HG02642 (cell line): ENCODE measurements around the gene ZNF536.
"Not testable (repeated sequence)": the region's sequence is repeated elsewhere in the genome, so short reads cannot be mapped to it uniquely, and the experiment has no call there.

ENCODE experiments used
- ATAC-seq: cut with Tn5 transposase; IDR thresholded peaks from one replicate; pipeline ENCODE4 v1.9.1; 2021; ENCODE audit warnings: mild to moderate bottlenecking; ENCODE audit not compliant: unreplicated experiment, poor library complexity

The ZNF536 gene

DNA sequence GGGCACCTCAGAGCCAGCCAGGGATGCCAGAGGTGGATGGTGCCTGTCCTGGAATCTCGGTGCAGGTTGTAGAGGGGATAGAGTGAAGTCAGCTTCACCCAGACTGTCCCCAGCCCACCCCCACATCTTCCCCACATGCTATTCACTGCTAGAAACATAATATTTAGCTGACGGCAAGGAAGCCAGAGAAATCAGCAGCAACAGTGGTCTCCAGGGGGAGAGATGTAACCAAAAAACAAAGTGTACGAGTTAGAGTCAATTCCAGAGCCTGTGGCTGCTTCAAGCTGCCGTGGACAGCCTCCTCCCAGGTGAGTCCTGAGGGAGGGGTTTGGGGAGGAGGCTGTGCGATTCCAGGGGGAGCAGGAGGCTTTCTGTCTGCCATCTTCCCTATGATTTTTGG is 97.6 kb downstream of the ZNF536 start:
- no peak for ATAC-seq

DNA sequence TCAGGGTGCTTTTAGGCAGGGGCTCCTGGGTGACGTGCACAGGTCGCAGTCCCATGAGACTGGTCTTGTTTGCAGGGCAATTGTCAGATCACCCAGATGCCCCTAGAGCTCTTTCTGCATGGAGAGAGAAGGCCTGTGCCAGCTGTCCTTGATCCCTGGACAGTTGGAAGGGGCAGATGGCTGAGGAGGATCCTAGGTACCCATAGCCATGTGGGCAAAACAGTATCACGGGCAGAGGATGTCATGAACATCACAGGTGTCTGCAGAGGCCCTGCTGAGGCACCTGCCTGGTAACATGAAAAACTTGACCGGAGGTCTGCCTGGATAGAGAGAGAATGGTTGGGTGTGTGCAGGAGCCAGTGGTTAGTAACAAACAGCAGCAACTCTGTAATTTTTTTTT is 99.3 kb downstream of the ZNF536 start:
- no peak for ATAC-seq

DNA sequence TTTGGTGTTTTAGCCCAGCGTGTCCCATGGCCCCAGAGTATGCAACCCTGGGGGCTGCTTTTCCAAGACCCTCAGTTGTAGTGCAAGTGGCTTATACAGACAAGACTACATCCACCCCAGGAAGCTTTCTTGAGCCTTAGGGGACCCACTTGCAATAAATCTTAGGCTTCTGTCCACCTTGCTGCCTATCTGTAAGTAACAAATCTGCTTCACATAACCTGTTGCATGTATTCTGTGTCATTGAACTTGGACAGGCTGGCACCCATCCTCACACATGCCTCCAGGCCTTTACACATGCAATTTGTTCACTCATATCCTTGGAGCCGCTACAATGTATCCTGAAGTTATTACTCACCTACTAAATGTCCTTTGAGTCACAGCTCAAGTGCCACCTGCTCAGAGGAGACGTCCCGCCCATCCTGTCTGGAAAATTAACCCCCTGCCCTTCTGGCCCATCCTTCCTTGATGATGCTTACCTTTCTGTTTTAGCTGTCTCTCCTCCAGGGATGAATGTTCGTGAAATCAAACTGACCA is 101.2 kb downstream of the ZNF536 start:
- ATAC-seq, result no peak

DNA sequence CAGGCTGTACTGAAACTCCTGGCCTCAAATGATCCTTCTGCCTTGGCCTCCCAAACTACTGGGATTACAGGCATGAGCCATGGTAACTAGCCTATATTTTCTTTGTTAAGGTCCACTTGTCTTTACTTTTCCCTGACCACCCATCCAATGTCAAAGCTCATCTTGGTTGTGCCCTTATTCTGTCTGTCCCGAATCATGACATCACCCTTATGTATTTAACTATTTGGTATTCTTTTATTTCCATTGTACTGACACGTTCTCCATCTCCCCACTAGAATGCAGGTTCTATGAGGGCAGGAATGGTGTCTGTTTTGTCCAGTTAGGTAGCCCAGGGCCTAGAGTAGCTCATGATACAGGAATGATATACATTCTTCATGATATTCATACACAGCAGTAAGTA is 104.8 kb downstream of the ZNF536 start:
- ATAC-seq, result no peak

DNA sequence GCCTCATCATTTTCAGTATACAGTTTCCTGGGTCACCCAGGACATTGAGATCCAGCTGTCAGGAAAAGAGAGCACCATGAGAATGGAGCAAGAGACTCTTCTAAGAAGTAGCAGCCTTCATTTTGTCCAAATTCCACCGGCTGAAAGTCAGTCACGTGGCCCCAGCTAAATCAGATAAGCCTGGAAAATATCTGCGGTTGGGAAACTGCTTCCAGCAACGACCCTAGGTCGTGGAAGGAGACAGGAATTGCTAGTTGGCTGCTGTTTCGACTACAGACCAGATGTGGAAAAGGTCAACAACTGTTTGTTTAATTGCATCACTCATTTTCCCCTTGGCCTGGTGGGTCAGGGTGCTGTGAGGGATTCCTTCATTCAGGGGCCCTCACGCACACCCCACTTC is 107.0 kb downstream of the ZNF536 start:
- ATAC-seq, result no peak

DNA sequence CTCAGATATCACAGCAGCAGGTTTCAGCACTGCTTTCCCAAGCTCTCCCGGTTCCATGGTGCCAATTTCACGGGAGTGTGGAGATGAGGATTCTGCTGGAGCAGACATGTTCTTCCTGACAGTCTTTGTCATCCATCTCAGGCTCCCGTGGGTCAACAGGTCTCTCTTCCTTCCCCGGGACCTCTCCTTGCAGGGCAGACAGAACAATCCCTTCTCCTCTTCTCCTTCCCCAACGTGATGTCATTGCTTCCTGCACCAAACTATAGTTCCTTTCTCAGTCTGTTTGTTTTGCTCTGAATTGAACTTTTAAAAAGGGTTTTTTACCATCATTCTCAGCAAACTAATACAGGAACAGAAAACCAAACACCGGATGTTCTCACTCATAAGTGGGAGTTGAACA is 107.9 kb downstream of the ZNF536 start:
- ATAC-seq, result no peak

DNA sequence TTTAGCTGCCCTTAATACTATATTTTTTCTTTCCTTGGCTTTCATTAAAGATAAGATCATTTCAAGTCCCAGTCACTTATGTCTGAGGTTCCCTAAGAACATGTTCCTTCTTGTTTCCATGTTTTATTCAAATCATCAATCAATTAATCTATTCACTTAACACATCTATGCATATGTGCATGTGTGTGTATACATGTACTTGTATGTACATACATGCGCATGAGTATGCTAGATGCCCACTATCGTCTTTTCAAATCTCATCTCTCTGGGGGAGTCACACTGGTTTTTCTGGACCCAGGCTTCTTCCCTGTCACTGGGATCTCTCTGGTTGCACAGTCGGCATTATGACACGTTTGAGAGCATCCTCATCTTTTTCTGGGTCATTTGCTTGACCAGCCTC is 108.9 kb downstream of the ZNF536 start:
- ATAC-seq, result no peak

DNA sequence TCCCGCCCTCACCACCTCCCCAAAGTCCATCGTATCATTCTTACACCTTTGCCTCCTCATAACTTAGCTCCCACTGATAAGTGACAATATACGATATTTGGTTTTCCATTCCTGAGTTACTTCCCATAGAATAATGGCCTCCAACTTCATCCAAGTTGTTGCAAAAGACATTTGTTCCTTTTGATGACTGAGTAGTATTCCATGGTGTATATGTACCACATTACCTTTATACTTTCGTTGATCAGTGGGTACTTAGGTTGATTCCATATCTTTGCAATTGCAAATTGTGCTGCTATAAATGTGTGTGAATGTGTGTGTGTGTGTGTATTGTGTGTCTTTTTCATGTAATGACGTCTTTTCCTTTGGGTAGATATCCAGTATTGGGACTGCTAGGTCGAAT is 109.6 kb downstream of the ZNF536 start:
- ATAC-seq, result no peak

DNA sequence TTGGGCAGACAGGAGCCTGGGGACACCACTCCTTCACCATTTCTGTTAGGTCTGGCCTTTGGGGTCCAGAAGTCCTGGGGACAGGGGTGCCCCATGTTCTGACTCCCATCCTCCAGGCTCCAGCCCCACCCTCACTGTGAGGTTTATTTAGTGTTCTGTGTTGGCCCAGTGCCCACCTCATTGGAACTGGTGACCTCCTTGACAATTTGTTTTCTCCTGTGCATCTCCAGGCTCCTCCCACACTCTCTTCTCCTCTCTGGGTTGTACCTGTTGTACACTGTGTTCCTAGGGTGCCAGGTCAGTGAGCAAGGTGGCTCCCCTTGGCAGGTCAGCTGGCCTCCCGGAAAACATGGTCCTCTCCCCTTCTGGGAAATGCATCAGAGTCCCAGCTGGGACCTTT is 110.8 kb downstream of the ZNF536 start:
- ATAC-seq, result no peak

DNA sequence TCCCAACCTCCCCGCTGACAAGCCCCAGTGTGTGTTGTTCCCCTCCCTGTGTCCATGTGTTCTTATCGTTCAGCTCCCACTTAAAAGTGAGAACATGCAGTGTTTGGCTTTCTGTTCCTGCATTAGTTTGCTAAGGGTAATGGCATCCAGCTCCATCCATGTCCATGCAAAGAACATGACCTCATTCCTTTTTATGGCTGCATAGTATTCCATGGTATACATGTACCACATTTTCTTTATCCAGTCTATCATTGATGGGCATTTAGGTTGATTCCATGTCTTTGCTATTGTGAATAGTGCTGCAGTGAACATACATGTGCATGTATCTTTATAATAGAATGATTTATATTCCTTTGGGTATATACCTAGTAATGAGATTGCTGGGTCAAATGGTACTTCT is 114.1 kb downstream of the ZNF536 start:
- ATAC-seq, result not testable (repeated sequence)

DNA sequence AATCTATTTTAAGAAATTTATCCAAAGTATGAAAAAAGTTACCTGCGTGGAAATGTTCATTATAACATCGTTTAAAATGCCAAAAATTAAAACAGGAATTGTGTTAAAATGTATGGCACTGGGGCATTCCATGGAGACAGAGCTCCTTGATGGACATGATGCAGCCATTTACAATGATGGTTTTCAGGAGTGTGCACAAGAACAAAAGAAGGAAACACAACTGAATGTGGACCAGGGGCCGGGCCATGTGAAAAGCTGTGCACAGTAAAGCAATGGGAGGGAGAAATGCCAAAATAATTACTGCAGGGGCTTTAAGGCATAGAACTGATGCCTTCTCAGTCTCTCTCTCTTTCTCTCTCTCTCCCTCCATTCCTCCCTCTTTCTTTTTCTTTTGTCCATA is 115.0 kb downstream of the ZNF536 start:
- ATAC-seq, result no peak

DNA sequence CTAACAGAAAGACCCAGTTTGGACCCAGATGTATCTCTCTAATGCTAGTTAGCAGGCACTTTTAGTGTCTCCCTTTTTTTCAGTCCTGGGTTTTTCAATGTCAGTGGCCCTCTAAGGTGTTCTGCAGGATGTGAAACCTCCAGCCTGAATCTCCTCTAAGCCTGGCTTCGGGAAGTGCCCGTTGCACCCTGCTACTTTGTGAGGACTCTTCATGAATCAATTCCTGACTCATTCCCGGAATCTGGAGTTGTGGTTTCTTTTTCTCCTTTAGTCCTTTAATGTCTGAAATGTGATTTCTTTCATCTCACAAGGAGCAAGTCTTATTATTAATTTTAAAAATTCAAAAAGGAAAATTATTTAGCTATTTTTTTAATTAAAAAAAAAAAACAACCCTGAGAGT is 116.0 kb downstream of the ZNF536 start:
- ATAC-seq, result no peak

DNA sequence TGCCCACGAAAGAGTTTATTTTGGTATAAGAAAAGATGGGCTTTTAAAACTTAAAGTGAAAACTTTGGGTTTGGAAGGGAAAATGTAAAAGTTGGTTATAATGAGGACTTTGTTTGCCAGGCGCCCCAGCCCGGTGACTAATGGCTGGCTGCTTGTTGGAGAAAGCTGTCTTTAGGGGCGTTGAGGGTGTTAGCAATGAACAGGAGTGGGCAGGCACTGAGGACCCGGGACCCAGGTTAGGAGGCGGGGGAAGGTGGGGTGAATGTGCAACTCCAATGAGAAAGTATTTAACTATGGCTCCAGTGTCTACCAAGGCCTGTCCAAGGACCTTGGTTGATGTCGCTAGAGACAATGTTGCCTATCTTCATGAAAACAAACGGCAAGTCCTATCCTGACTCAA is 118.6 kb downstream of the ZNF536 start:
- no peak for ATAC-seq

DNA sequence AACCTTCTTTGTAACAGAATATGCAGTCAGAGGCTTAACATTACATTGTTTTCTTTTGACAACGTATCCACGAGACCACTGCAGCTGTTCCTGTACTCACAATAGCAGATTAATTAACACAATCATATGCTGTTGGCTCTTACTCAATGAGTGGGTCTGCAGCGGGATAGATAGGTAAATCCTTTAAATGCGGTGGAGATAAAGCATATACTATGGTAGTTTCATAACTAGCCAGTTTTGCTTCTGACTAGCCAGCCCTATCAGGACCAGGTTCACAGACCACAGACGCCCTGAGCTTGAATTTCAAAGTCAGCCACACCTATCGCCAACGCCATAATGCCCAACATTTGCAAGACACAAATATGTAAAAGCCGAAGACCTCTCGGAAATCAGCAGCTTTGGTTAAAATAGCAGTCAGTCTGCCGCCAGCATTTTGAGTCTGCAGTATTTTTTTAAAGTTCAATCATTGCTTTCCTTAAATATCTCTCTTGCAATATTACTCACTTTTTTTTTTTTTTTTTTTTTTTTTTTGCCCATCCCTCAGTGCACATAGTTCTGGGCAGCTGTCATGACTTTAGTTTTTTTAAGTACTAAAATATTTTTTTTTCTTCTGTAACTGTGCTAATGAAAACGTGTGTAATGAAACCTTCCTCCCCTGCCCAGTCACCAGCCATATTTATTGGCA is 120.5 kb downstream of the ZNF536 start:
- no peak for ATAC-seq

DNA sequence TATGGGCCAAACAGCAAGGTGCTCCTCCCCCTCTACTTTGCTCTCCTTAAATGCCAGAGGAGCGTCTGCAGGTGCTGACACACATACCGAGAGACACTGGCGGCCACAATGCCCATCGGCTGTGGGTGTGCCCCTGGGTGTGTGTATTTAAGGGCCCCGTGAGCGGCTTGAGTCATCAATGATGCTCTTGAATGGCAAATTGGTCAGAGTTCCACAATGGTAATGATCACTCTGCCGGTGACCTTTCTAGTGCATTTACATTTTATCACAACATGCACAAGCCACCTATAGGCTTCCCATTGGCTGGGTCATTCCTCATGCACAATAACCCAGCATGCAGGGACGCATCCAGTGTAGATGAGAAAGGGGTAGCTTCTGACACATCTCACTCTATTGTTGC is 124.8 kb downstream of the ZNF536 start:
- ATAC-seq, result no peak

DNA sequence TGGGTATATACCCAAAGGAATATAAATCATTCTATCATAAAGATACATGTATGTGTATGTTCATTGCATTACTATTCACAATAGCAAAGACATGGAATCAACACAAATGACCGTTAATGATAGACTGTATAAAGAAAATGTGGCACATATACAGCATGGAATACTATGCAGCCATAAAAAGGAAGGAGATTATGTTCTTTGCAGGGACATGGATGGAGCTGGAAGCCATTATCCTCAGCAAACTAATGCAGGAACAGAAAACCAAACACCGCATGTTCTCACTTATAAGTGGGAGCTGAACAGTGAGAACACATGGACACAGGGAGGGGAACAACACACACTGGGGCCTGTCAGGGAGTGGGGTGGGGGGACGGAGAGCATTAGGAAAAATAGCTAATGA is 125.9 kb downstream of the ZNF536 start:
- ATAC-seq, result not testable (repeated sequence)

DNA sequence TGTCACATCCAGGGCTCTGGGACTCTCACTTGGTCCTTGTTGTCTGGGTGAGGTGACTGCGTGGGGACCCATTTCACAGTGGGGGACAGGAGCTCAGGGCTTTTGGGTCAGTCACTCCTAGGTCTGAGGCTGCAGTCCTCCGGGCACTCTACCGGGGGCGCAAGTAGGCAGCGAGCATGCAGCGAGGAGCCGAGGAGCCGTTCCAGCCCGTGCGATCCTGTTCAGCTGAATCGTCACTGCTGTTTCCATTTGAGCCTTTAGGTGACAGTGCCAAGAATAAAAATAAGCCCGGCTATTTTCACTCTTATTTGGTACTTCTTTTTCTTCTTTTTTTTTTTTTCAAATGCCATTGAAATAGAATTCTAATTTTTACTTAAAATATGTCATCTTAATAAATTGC is 126.5 kb downstream of the ZNF536 start:
- no peak for ATAC-seq

DNA sequence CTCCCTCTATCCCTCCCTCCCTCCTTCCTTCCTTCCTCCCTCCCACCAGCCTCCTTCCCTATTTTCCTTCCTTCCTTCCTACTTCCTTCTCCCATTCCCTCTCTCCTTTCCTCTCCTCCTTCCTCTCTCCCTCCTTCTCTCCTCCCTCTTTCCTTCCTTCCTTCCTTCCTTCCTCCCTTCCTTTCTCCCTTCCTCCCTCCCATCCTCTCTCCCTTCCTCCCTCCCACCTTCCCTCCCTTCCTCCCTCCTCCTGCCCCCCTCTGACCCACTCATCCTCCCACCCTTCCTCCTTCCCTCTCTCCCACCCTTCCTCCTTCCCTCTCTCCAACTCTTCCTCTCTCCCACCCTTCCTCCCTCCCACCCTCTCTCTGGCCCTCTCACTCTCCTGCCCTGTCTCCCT is 132.1 kb downstream of the ZNF536 start:
- no peak for ATAC-seq

DNA sequence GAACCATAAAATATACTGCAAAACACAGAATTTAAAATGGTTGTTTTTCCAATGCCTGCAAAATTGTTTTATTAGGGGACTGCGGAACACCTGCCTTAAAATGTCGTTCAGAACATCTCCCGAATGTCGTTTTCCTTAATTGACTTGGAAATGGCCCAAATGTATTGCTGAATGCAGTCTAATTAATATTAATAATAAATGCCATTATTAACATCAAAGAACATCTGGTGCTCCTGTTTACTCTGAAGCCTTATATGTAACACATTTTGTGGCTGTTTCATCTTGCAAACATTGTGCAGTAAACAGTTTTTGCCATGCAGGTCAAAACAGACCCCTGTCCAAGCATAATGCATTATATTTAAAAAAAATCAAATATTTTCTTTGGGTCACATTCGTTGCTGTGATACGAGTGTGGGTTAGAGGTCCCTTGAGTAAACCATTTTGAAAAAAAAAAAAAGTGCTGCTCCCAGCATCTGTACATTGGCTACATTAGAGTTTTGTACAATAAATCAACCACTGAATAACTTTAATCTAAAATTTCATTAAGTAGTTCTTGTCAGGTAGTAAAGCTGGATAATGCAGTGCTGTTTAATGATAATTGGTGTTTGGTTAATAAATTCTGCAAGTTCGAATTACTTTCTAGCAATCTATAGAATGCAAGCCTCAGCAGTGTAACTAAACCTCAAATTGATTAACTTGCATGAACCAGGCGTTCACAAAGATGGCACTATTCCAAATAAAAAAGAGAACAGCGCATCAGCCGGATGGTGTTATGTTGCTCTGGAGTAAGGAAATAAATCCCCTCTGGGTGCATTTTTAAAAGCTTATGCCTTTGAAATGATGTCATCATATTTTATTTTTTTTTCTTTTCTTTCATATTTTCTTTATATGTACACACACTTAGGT is 140.2 kb downstream of the ZNF536 start:
- ATAC-seq, result no peak

DNA sequence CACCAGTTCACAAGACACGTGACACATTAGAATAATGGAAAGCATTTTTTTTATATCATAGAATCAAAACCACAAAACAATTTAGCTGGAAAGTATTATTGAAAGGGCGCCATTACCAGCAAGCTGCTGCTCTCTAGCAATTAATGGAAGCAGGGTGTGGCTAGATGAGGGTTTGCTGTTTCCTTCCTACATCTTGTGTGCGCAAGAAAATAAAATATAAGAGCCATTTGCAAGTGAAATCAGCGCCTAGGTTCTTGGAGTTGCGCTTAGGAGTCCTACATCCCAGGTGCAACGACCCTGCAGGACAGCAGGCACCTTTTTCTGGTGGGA is 140.9 kb downstream of the ZNF536 start:
- ATAC-seq, result no peak

DNA sequence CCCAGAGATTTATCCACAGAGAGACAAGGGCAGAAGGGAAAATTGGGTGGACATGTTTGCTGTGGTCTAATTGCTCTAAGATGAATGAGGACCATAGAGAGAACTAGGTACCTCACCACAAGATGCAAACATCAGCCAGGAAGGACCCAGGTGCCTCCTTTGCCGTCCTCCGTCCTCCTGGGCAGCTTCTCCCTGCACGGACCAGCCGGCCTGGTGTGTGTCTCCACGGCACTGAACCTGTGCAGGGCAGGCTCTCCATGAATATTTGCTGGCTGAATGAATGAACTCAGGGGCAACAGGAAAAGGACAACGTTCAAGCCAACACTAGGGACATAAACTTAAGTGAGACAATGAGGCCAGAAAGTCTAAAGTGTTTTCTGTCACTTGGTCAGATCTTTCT is 143.9 kb downstream of the ZNF536 start:
- no peak for ATAC-seq

DNA sequence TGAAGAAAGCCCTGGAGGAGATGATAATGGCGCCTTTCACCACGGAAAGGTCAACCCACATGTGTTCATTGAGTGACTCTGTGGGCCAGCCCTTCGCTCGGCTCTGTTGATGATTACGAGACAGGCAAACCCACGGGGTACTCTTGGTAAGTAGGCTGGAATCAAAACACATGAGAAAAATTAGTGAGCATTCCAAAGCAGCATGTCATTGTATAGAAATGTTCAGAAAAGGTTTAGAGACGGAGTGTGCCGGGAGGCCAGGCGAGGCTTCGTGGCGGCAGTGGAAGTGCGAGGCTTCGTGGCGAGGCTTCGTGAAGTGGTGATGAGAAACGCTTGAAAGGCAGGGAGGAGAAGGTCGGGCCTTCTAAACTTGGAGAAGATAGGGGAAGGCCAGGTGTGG is 144.3 kb downstream of the ZNF536 start:
- no peak for ATAC-seq
